T47D (cell line): ENCODE results near the gene GPHN.
A peak's percentile ranks its signal among the peaks of the same experiment; 100 is the strongest.

Experiments used
- DNase-seq, 2 experiments: peaks; one replicate each; pipeline versions ENCODE4 v3.0.0 to v3.0.0-alpha.2; 2011 to 2012; ENCODE audit warnings: low read depth in 1 of 2, low spot score in 1 of 2
- JUND ChIP-seq: IDR thresholded peaks from 2 replicates; pipeline ENCODE4 v1.6.1; 2012; ENCODE audit warnings: low read depth
- in situ Hi-C: cut with HindIII; loops from 2 replicates; pipeline ENCODE4 v1.10.0; 2016; ENCODE audit warnings: low sequenced_read_pairs, low pct_unique_long_range_greater_than_20kb

Gene GPHN

GRCh38 chr14:66628636-66629035, 120.7 kb downstream of the GPHN start:
- no peak for DNase-seq
- TF ChIP-seq JUND: no peak
- in situ Hi-C loops: no loop called here

- no peak for DNase-seq
- no peak for TF ChIP-seq JUND
- in situ Hi-C loops: no loop called here
Observed at GRCh38 chr14:66629499-66629898, 121.6 kb downstream of the GPHN start.

- in situ Hi-C loops: no loop called here
- no peak for TF ChIP-seq JUND
- DNase-seq: peak in 1 of 2 experiments; percentile 13
Observed at GRCh38 chr14:66634876-66635275, 126.9 kb downstream of the GPHN start.

DNA sequence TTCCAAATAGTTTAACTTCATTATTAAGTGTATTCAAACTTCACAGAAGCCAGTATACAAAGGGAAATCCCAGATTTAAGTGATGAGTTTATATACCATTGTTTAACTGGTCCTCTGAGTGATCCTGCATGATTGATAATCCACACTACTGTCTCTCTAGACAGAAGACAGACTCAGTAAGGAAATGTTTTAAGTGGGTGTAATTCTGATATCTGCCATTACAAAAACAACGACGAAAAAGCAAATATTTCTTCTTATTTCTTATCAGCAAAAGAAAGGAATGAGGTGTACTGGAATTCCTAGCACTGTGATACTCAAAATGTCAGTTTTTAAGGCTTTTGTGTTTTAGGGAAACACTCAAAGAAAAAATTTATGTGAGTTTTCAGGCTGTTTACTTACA, 127.5 kb downstream of the GPHN start:
- in situ Hi-C loops: no loop called here
- no peak for TF ChIP-seq JUND
- DNase-seq: no peak

DNA sequence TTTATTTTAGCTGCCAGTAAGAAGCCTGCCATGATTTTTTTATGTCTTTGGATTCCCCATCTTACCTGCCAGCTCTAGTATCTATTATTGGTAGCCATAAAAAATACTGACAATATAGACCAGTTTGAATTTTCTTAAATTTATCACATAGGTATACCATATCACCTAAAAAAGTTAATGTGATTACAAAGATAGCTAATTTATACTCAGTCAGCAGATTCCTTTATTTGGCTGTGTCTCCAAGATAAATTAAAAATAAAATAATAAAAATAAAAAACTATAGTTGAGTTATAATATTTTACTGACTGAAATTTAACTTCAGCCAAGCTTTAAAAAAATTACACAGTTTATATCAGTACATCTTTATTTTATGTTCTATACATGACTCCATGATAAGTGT, 128.3 kb downstream of the GPHN start:
- in situ Hi-C loops: no loop called here

DNA sequence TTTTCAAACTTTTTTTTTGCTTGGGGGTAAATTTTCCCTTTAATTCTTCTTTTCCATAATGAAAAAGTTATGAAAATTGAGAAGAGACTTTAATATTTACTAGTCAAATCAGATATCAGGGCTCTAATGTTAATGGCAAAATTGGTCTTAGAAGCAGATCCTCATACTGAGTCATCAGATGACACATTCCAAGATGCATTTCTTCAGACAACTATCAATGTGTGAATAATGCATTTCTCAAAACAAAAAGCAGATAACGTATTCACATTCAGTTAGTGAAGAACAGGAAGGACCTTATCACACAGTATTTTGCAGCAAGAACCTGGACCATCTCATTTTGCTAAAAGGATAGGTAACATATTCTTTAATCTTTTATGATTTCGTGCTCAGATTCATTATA, 130.7 kb downstream of the GPHN start:
- in situ Hi-C loops: no loop called here
- TF ChIP-seq JUND: no peak
- DNase-seq: no peak

More for the DNA sequence above, 128.3 kb downstream of the GPHN start:
- DNase-seq: no peak
- TF ChIP-seq JUND: no peak

DNA sequence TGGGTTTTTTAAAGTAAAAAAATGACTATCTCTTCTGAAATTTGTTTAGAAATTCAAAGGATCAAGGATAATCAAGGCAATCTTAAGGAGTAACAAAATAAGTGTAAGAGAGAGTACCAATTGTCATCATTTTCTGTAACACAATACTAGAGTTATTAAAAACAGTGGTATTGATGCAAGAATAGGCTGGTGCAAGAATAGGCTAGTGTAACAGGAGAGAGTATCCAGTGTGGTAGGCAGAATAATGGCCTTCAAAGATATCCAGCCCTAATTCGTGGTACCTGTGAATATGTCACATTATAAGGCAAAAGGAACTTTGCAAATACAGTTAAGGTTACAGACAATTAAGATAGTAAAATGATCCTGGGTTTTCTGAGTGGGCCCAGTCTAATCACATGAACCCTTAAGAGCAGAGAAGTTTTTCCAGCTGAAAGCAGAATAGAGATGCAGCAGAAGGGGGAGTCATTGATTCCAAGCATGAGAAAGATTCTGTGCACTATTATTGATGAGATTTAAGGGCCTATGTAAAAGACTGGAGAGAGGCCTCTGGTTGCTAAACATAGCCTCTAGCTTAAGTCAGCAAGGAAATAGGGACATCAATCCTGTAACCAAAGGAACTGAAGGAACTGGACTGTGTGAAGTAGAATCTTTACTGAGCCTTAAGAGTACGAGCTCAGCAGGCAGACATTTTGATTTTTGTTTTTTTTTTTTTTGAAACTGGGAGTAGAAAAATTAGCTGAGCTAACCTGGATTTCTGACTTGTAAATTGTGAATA, 134.1 kb downstream of the GPHN start:
- TF ChIP-seq JUND: no peak
- in situ Hi-C loops: no loop called here

DNA sequence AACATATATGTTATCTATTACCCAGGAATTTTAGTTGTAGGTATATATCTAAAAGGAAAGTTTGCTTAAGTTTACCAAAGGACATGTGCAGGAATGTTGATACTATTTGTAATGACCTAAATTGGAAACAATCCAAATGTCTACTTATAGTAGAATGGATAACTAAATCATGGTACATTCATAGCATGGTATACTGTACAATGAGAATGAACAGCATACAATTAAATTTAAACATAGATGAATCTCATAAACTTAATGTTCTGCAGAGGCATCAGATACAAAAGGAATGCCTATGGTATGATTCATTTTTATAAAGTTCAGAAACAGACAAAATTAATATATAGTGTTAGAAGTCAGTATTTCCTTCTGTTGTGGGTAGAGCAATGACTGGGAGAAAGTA, 135.4 kb downstream of the GPHN start:
- TF ChIP-seq JUND: no peak
- in situ Hi-C loops: no loop called here
- DNase-seq: no peak

More for the DNA sequence above, 134.1 kb downstream of the GPHN start:
- no peak for DNase-seq

GRCh38 chr14:66645716-66646115, 137.8 kb downstream of the GPHN start:
- in situ Hi-C loops: no loop called here

DNA sequence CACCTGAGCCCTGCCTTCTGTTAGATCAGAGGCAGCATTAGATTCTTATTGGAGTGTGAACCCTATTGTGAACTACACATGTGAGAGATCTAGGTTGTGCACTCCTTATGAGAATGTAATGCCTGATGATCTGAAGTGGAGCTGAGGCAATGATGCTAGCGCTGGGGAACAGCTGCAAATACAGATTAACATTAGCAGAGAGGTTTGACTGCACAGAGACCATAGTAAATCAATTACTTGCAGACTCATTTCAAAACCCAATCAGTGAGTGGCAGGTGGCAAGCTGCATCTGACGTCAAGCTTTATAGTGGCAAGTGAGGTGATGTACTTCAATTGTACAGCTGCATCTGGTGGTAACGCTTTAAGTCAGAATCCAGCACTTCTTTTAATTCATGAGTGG, 141.6 kb downstream of the GPHN start:
- in situ Hi-C loops: no loop called here
- no peak for DNase-seq
- no peak for TF ChIP-seq JUND

More at GRCh38 chr14:66645716-66646115, 137.8 kb downstream of the GPHN start:
- DNase-seq: no peak
- TF ChIP-seq JUND: no peak

DNA sequence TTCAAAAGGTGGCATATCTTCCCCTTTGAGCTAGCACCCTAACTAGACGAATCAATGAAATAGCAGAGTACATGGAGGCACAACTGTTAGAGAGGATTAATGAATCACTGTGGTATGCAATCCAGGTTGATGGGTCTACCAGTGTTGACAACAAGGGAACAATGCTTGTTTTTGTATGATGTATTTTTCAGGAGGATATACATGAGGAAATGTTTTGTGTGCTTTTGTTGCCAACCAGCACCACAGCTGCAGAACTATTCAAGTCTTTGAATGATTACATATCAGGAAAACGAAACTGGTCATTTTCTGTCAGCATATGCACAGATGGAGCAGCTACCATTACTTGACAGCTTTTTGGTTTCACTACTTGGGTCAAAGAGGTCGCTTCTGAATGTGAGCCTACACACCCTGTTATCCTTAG, 142.6 kb downstream of the GPHN start:
- no peak for TF ChIP-seq JUND
- in situ Hi-C loops: no loop called here
- DNase-seq: no peak

- DNase-seq: no peak
- TF ChIP-seq JUND: no peak
- in situ Hi-C loops: no loop called here
Observed at GRCh38 chr14:66651536-66652220, 143.7 kb downstream of the GPHN start.

DNA sequence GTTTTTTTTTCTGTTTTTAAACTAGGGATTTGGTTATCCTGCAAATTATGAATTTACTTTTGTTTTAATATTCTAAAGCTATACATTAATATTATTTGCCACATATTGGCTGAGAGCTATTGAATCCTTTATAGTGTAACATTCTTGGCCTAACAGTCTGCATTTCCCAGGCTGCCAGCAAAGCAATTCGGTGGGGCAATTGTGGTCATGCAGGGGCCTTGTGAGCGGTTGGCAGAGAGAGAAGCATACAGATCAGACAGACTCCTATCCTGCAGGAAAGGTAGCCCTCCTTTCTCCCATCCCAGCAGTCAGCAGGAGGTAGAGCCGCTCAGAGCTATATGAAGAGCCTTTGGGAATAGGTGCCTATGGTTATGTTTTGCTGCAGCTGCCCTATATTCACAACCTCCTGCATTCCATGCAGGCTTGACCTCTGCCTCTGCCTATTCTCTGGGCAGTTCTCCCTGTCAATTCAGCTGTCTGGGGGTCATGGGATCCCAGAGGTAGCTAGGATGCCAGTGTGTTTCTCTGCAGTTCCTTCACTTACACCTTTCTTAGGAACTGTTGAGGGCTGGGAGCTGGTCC, 144.7 kb downstream of the GPHN start:
- in situ Hi-C loops: no loop called here
- peak in 1 of 2 experiments; percentile 11 for DNase-seq
- TF ChIP-seq JUND: no peak

GRCh38 chr14:66657780-66658179, 149.8 kb downstream of the GPHN start:
- in situ Hi-C loops: no loop called here
- no peak for DNase-seq
- no peak for TF ChIP-seq JUND
